Measurements from ENCODE around the gene CCDC172.
"Not testable (repeated sequence)": the region's sequence is repeated elsewhere in the genome, so short reads cannot be mapped to it uniquely, and the experiment has no call there.

CCDC172 gene

GRCh38 chr10:116364868-116365267 is 40.6 kb downstream of the CCDC172 start:
- TF ChIP-seq CTCF (conservative IDR thresholded peaks at IDR 0.05; ENCODE audit: low read length): no peak

GRCh38 chr10:116371737-116372136 is 47.5 kb downstream of the CCDC172 start:
- H3K4me3 ChIP-seq (ENCODE audit: low read length): no peak overlapping the region; the same call in 1 of the 2 replicates
- peak; percentile 2 for DNase-seq (ENCODE audit: low read depth)
- TF ChIP-seq CTCF (conservative IDR thresholded peaks at IDR 0.05; ENCODE audit: low read length): no peak

More at GRCh38 chr10:116364868-116365267, 40.6 kb downstream of the CCDC172 start:
- no peak for DNase-seq (ENCODE audit: low read depth)
- H3K4me3 ChIP-seq (ENCODE audit: low read length): no peak overlapping the region

GRCh38 chr10:116382290-116382689 is 58.0 kb downstream of the CCDC172 start:
- TF ChIP-seq CTCF (conservative IDR thresholded peaks at IDR 0.05; ENCODE audit: low read length): no peak
- no peak overlapping the region for H3K4me3 ChIP-seq (ENCODE audit: low read length)
- no peak for DNase-seq (ENCODE audit: low read depth)

- TF ChIP-seq CTCF (conservative IDR thresholded peaks at IDR 0.05; ENCODE audit: low read length): no peak
- no peak overlapping the region for H3K4me3 ChIP-seq (ENCODE audit: low read length)
- DNase-seq (ENCODE audit: low read depth): no peak
These were observed 61.1 kb downstream of the CCDC172 start for GRCh38 chr10:116385311-116385710.

- DNase-seq (ENCODE audit: low read depth): peak; percentile 39
- TF ChIP-seq CTCF (conservative IDR thresholded peaks at IDR 0.05; ENCODE audit: low read length): peak; percentile 69
- H3K4me3 ChIP-seq (ENCODE audit: low read length): no peak overlapping the region
These were observed 62.0 kb downstream of the CCDC172 start for GRCh38 chr10:116385994-116386809.

GRCh38 chr10:116393246-116393831 is 69.1 kb downstream of the CCDC172 start:
- not testable (repeated sequence) for H3K4me3 ChIP-seq (ENCODE audit: low read length); DNase-seq (ENCODE audit: low read depth)

- H3K4me3 ChIP-seq (ENCODE audit: low read length): no peak overlapping the region
- no peak for TF ChIP-seq CTCF (conservative IDR thresholded peaks at IDR 0.05; ENCODE audit: low read length)
- no peak for DNase-seq (ENCODE audit: low read depth)
These were observed 71.2 kb downstream of the CCDC172 start for GRCh38 chr10:116395223-116395985.
